Colonic mucosa (tissue), 4 donors: Measurements from ENCODE around the gene GMPR. TPM values are rescaled to one million over a fixed set of nuclear protein-coding genes. Genes with fewer than 3 reads are reported as not detected.

Experiments
- DNase-seq: peaks from one replicate; pipeline ENCODE4 v3.0.0-alpha.2; 2020
- H3K27ac ChIP-seq: fragments of 200-600 bp; one replicate; pipeline ENCODE4 v1.8.0; 2021
- H3K27me3 ChIP-seq: fragments of 200-600 bp; one replicate; pipeline ENCODE4 v1.8.0; 2021
- H3K36me3 ChIP-seq: fragments of 200-600 bp; one replicate; pipeline ENCODE4 v1.8.0; 2021
- H3K4me1 ChIP-seq: fragments of 200-600 bp; one replicate; pipeline ENCODE4 v1.8.0; 2021; ENCODE audit warnings: mild to moderate bottlenecking
- H3K4me3 ChIP-seq: fragments of 200-600 bp; one replicate; pipeline ENCODE4 v1.8.0; 2021
- H3K9ac ChIP-seq, 2 donors: one replicate each; pipeline ENCODE4 v1.7.0; 2013; ENCODE audit warnings: control low read depth in 2 of 2, low read depth in 2 of 2, low read length in 2 of 2
- H3K9me3 ChIP-seq: fragments of 200-600 bp; one replicate; pipeline ENCODE4 v1.8.0; 2021
- intact Hi-C: fragments of 100-400 bp; cut with DNase I; formaldehyde crosslinking; loops from one replicate; pipeline ENCODE4 v1.14.1; 2022
- total RNA-seq, 2 donors: library from RNA; stranded (reverse); fragmentation: NEBNext Ultra II Directional in 1 of 2; extraction: Animal tissue kit (Norgen Biotek cat#: 25700) in 1 of 2; gene quantifications; one replicate each; pipeline ENCODE4 v1.2.1, GENCODE V29; 2021
- TF ChIP-seq, protein P1 (sequence below): fragments of 200-600 bp; IDR thresholded peaks from one replicate; pipeline ENCODE4 v1.8.0; 2022; ENCODE audit warnings: antibody characterized with exemption, mild to moderate bottlenecking
- donor health status: healthy.
- donor health status: DM: no; HTN: no; CAD: no.
- donor health status: DM: no; HTN: no; CAD: no.

Gene GMPR
- total RNA-seq, 2 donors from 2014 or later, result 3.4 to 4.7 TPM

DNA sequence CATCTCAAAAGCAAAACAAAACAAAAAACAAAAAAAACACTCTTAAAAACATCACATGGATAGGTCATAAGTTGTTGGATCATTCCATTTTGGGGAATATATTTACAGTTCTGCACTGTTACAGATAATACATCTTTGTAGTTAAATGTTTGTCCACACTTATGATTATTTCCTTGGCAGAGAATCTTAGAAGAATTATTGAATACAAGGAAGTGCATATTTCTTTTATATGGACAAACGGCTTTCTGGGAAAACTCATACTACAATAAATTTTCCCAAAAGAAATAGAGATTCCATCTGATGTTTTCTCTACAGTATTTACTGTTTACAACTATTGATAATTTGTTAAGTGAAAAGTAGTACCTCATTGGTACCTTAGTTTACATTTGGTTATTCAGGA lies 33.8 kb downstream of the GMPR start:
- Histone ChIP-seq H3K9me3 (no peaks in the 10 kb centered on the region), H3K27me3 (no peaks in the 10 kb centered on the region), H3K4me1 (no peaks in the 10 kb centered on the region), H3K9ac (no peak overlapping the region), H3K36me3 (no peaks in the 10 kb centered on the region), H3K27ac (no peak overlapping the region), H3K4me3 (no peak overlapping the region)
- TF ChIP-seq, protein P1, sequence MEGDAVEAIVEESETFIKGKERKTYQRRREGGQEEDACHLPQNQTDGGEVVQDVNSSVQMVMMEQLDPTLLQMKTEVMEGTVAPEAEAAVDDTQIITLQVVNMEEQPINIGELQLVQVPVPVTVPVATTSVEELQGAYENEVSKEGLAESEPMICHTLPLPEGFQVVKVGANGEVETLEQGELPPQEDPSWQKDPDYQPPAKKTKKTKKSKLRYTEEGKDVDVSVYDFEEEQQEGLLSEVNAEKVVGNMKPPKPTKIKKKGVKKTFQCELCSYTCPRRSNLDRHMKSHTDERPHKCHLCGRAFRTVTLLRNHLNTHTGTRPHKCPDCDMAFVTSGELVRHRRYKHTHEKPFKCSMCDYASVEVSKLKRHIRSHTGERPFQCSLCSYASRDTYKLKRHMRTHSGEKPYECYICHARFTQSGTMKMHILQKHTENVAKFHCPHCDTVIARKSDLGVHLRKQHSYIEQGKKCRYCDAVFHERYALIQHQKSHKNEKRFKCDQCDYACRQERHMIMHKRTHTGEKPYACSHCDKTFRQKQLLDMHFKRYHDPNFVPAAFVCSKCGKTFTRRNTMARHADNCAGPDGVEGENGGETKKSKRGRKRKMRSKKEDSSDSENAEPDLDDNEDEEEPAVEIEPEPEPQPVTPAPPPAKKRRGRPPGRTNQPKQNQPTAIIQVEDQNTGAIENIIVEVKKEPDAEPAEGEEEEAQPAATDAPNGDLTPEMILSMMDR, result no peak
- no peak for DNase-seq
- intact Hi-C loops, result no loop called here

DNA sequence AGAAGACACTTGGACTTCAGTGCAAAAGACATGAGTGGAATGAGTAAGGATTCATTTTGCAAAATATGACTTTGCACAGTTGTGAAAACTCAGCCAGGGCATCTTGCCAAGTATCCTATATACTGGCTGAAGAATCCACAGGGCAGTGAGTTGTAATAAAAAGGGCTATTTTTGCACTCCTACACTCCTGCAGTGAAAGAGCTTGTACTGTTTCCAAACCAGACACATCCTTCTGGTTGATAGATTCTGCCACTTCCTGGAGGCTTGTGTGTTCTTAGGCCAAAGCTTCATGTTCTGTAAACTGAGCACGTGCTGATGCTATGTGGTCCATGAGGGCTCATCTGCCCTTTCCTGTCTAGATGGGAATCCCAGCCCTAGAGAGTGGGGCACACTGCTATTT lies 34.9 kb downstream of the GMPR start:
- TF ChIP-seq, protein P1, result no peak
- H3K9ac ChIP-seq, result no peak overlapping the region
- H3K27me3 ChIP-seq, result no peaks in the 10 kb centered on the region
- no peak overlapping the region for H3K27ac ChIP-seq
- H3K36me3 ChIP-seq, result no peaks in the 10 kb centered on the region
- no peak overlapping the region for H3K4me3 ChIP-seq
- no peak for DNase-seq
- intact Hi-C loops, result no loop called here
- no peaks in the 10 kb centered on the region for H3K9me3 ChIP-seq
- no peaks in the 10 kb centered on the region for H3K4me1 ChIP-seq

DNA sequence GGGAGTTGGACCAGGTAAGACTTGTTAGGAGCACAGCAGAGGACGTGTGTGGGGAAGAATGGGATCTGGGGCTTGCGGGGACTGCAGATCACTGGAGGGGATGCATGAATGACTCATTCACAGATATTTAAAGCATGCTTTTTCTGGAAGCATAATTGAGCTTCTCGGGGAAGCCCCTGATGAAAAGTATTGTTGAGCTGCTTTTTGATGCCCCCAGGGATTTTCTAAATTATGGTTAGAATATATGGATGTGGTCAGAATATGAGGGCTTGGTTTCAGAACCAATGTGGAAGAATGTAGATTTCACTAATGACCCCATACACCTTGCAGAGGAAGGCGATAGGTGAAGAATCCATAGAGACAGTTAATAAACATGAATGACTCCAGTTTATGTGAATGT lies 36.1 kb downstream of the GMPR start:
- H3K36me3 ChIP-seq, result no peaks in the 10 kb centered on the region
- no peak for DNase-seq
- H3K9ac ChIP-seq, result no peak overlapping the region
- no peak overlapping the region for H3K27ac ChIP-seq
- no peaks in the 10 kb centered on the region for H3K27me3 ChIP-seq
- intact Hi-C loops, result no loop called here
- TF ChIP-seq, protein P1, result no peak
- H3K4me3 ChIP-seq, result no peak overlapping the region
- H3K9me3 ChIP-seq, result no peaks in the 10 kb centered on the region
- H3K4me1 ChIP-seq, result no peaks in the 10 kb centered on the region

DNA sequence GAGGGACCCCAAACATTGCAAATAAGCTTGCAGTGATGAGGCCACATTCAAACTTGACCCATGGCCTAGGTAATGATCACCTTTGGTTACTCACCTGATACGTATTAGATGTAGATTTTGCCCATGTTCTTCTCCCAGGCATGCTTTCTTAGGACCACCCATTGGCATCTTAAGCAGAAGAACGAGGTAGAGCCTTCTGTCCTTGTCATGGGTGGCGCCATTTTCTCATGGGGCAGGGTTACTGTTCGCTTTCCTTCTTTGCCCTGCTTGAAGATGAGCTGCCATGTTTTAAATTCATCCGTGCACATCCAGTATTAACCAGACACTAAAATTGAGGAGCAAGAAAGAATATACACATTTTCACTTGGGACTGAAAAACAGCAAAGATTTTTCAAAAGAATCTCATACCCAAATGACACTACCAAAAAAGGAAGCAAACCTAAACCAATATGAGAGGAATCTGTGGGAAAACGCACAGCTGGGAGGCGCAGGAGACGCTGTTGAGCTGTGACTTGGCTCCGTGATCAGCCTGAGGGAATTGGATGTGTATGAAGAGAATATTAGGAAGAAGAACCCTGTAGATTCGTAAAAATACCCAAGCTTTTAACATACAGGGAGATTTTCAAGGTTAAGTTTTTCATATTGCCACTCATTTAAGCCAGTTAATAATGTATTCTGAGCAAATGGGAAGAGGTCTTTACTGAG lies 36.6 kb downstream of the GMPR start:
- Histone ChIP-seq H3K27ac (no peak overlapping the region), H3K9me3 (no peaks in the 10 kb centered on the region), H3K4me3 (no peak overlapping the region), H3K36me3 (no peaks in the 10 kb centered on the region), H3K4me1 (no peaks in the 10 kb centered on the region), H3K27me3 (no peaks in the 10 kb centered on the region), H3K9ac (no peak overlapping the region)
- TF ChIP-seq, protein P1, result no peak
- intact Hi-C loops, result no loop called here
- no peak for DNase-seq

DNA sequence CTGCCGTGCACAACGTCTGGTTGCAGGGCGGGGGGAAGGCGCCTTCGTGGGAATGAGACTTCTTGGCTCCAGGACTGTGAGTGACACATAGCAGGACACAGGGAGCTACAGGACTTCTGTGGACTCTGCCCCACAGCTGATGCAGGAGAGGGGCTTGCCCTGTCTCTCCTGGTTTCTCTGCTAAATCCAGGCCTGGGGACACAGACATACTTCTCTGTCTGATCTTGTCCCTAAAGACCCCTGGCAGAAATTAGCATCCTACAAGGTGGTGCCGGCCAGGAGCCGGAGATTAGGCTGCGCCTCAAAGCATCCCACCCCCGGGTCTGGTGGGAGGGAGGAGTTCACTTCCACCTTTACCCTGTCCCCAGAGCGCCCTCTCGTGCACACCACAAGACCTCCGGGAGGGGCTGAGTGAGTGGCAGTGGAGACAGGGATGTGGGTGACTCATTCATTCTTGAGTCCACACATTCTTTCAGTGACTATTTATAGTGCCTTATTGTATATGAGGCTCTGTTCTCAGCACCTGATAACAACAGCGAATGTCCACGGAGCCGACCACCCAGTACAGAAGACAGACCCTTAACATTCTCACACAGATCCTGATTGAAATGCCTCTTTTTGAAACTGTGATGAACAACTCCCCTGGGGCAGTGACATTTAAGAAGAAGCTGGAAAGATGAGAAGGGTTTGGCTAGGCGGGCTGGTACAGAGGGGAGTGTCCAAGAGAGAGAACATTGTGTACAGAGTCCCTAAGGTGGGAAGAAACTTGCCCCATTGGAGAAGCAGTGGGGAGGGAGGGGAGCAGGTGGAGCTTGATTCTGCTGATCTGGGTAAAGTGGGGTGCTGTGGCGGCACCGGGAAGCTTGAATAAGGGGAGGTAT lies 39.0 kb downstream of the GMPR start:
- intact Hi-C loops, result no loop called here
- peak; percentile 48 for DNase-seq
- H3K4me3 ChIP-seq, result no peak overlapping the region
- no peak overlapping the region for H3K27ac ChIP-seq
- H3K36me3 ChIP-seq, result no peaks in the 10 kb centered on the region
- H3K9me3 ChIP-seq, result no peaks in the 10 kb centered on the region
- no peaks in the 10 kb centered on the region for H3K27me3 ChIP-seq
- no peaks in the 10 kb centered on the region for H3K4me1 ChIP-seq
- no peak overlapping the region for H3K9ac ChIP-seq
- TF ChIP-seq, protein P1, result no peak
